HEK293 (cell line): ENCODE data around the gene LMF1.

Experiments
- CTCF ChIA-PET: fragments of 350-600 bp; formaldehyde crosslinking; extraction: SDS; loops from one replicate; lab custom pipeline; 2021; ENCODE audit warnings: antibody characterized with exemption; lab: Yijun Ruan, JAX
- POLR2A ChIA-PET: fragments of 300-600 bp; formaldehyde crosslinking; extraction: SDS; loops from one replicate; lab custom pipeline; 2020; ENCODE audit warnings: antibody characterized with exemption, inconsistent platforms; lab: Yijun Ruan, JAX
- H3K27ac ChIP-seq: fragments of 200-500 bp; sonication (Bioruptor generic); 2 replicates; pipeline ENCODE4 v1.5.1; 2014; ENCODE audit warnings: low read depth, low read length, control low read depth, inconsistent platforms; ENCODE audit errors: extremely low read depth
- H3K36me3 ChIP-seq, 2 experiments: fragments of 200-500 bp in 1 of 2; sonication (Bioruptor generic) in 1 of 2; 1 replicate in 1 of 2; 2 replicates in 1 of 2; pipeline ENCODE4 v1.5.1; 2014 to 2017; ENCODE audit warnings: inconsistent platforms in 2 of 2, low read length in 2 of 2; ENCODE audit not compliant: control insufficient read depth in 2 of 2, insufficient read depth in 1 of 2
- H3K4me1 ChIP-seq: fragments of 200-500 bp; sonication (Bioruptor generic); 2 replicates; pipeline ENCODE4 v1.5.1; 2014; ENCODE audit warnings: mild to moderate bottlenecking, low read length, inconsistent platforms; ENCODE audit not compliant: control insufficient read depth, insufficient read depth
- H3K4me3 ChIP-seq: 2 replicates; pipeline ENCODE4 v1.5.1; 2011; ENCODE audit warnings: low read depth, mild to moderate bottlenecking, control low read depth, low read length, moderate library complexity
- H3K9me3 ChIP-seq: fragments of 200-500 bp; sonication (Bioruptor generic); 2 replicates; pipeline ENCODE4 v1.5.1; 2014; ENCODE audit warnings: low read depth, low read length, inconsistent platforms; ENCODE audit not compliant: control insufficient read depth, insufficient read depth
- HOXA7 ChIP-seq: sonication (generic); formaldehyde crosslinking; IDR thresholded peaks from 2 replicates; pipeline ENCODE4 v1.8.1; 2022; ENCODE audit warnings: missing genetic modification reagents, borderline replicate concordance
- SCRT1 ChIP-seq: fragments of 450-650 bp; formaldehyde crosslinking; IDR thresholded peaks from 2 replicates; pipeline ENCODE4 v1.5.1; 2016; ENCODE audit warnings: missing biosample characterization, missing genetic modification characterization, borderline replicate concordance
- TRIM28 ChIP-seq: IDR thresholded peaks from 2 replicates; pipeline ENCODE4 v1.6.1; 2011; ENCODE audit warnings: low read length, control low read depth, borderline replicate concordance
- ZBTB17 ChIP-seq: fragments of 450-650 bp; formaldehyde crosslinking; IDR thresholded peaks from 2 replicates; pipeline ENCODE4 v1.5.1; 2016; ENCODE audit warnings: missing biosample characterization, missing genetic modification characterization
- ZBTB49 ChIP-seq: fragments of 450-650 bp; formaldehyde crosslinking; IDR thresholded peaks from 2 replicates; pipeline ENCODE4 v1.5.1; 2016; ENCODE audit warnings: missing biosample characterization, missing genetic modification characterization, low read depth
- ZNF138 ChIP-seq: fragments of 450-650 bp; formaldehyde crosslinking; IDR thresholded peaks from 2 replicates; pipeline ENCODE4 v1.5.1; 2016; ENCODE audit warnings: missing biosample characterization, missing genetic modification characterization, borderline replicate concordance
- ZNF174 ChIP-seq: fragments of 450-650 bp; formaldehyde crosslinking; IDR thresholded peaks from 2 replicates; pipeline ENCODE4 v1.5.0; 2017; ENCODE audit warnings: missing biosample characterization, mild to moderate bottlenecking, missing genetic modification characterization
- ZNF214 ChIP-seq: fragments of 450-650 bp; formaldehyde crosslinking; IDR thresholded peaks from 2 replicates; pipeline ENCODE4 v1.5.1; 2017; ENCODE audit warnings: missing biosample characterization, mild to moderate bottlenecking, missing genetic modification characterization, borderline replicate concordance
- ZNF24 ChIP-seq: fragments of 450-650 bp; formaldehyde crosslinking; IDR thresholded peaks from 2 replicates; pipeline ENCODE4 v1.5.1; 2016; ENCODE audit warnings: missing biosample characterization, missing genetic modification characterization
- ZNF335 ChIP-seq: fragments of 450-650 bp; formaldehyde crosslinking; conservative IDR thresholded peaks from 2 replicates; pipeline ENCODE4 v1.5.1; 2016; ENCODE audit warnings: missing biosample characterization, missing genetic modification characterization
- ZNF362 ChIP-seq: fragments of 450-650 bp; formaldehyde crosslinking; IDR thresholded peaks from 2 replicates; pipeline ENCODE4 v1.5.1; 2016; ENCODE audit warnings: missing biosample characterization, missing genetic modification characterization
- ZNF404 ChIP-seq: fragments of 450-650 bp; formaldehyde crosslinking; IDR thresholded peaks from 2 replicates; pipeline ENCODE4 v1.5.1; 2017; ENCODE audit warnings: missing biosample characterization, missing genetic modification characterization
- ZNF501 ChIP-seq: fragments of 450-650 bp; formaldehyde crosslinking; IDR thresholded peaks from 2 replicates; pipeline ENCODE4 v1.5.1; 2016; ENCODE audit warnings: missing biosample characterization, missing genetic modification characterization
- ZNF529 ChIP-seq: fragments of 450-650 bp; formaldehyde crosslinking; IDR thresholded peaks from 2 replicates; pipeline ENCODE4 v1.5.1; 2017; ENCODE audit warnings: missing genetic modification characterization, missing biosample characterization; ENCODE audit not compliant: insufficient replicate concordance
- ZNF600 ChIP-seq: fragments of 450-650 bp; formaldehyde crosslinking; IDR thresholded peaks from 2 replicates; pipeline ENCODE4 v1.5.1; 2016; ENCODE audit warnings: missing biosample characterization, missing genetic modification characterization
- ZNF626 ChIP-seq: fragments of 450-650 bp; sonication (Bioruptor Pico); formaldehyde crosslinking; IDR thresholded peaks from 2 replicates; pipeline ENCODE4 v1.5.1; 2018; ENCODE audit warnings: missing biosample characterization, missing genetic modification characterization, inconsistent platforms
- ZNF629 ChIP-seq: fragments of 450-650 bp; formaldehyde crosslinking; IDR thresholded peaks from 2 replicates; pipeline ENCODE4 v1.5.1; 2017; ENCODE audit warnings: missing biosample characterization, missing genetic modification characterization
- ZNF670 ChIP-seq: fragments of 450-650 bp; formaldehyde crosslinking; IDR thresholded peaks from 2 replicates; pipeline ENCODE4 v1.5.1; 2016; ENCODE audit warnings: missing biosample characterization, missing genetic modification characterization, low read depth
- ZXDB ChIP-seq: fragments of 450-650 bp; formaldehyde crosslinking; IDR thresholded peaks from 2 replicates; pipeline ENCODE4 v1.5.1; 2016; ENCODE audit warnings: missing biosample characterization, missing genetic modification characterization
- TF ChIP-seq, protein P1 (sequence below): fragments of 450-650 bp; formaldehyde crosslinking; conservative IDR thresholded peaks from 2 replicates; pipeline ENCODE4 v1.5.1; 2016; ENCODE audit warnings: low read depth, missing biosample characterization, missing genetic modification characterization
- TF ChIP-seq, protein P2 (sequence below): fragments of 450-650 bp; formaldehyde crosslinking; IDR thresholded peaks from 2 replicates; pipeline ENCODE4 v1.5.1; 2016; ENCODE audit warnings: missing biosample characterization, missing genetic modification characterization
- TF ChIP-seq, protein P3 (sequence below): fragments of 450-650 bp; formaldehyde crosslinking; IDR thresholded peaks from 2 replicates; pipeline ENCODE4 v1.5.1; 2016; ENCODE audit warnings: missing biosample characterization, missing genetic modification characterization

LMF1 gene

DNA sequence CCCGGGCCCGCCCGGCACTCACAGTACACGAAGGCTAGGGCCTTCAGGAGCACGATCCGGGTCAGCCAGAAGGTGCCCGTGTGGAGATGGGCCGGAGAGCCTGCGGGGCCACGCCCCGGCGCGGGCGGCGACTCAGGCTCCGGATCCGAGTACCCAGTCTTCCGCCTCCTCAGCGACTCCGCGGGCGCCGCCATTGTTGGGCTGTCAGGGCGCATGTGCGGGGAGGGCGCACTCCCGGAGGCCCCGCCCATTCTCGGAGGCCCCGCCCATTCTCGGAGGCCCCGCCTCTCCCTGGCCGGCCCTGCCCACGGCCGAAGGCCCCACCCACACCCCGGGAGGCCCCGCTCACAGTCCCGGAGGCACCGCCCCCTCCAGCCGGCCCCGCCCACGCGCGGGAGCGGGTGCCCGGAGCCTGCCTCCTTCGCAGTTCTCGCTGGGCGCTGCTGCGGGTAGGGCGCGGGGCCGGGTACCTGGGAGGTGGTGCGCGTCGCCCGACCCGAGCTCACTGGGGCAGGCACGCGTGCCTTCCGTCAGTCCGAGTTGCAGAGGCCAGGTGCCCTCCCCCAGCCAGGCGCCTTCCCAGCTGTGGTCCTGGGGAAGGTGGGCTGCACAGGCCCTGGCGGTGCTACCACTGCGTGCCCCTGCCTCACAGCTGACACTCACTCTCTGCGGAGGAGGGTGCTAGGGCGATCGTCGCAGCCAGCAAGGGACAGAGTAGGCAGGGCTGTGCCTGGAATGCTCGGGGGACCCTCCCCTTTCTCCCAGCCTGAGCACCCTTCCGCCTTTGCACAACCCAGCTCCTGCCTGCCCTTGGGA lies at the start of gene LMF1 (continued):
- TF ChIP-seq, protein P1, sequence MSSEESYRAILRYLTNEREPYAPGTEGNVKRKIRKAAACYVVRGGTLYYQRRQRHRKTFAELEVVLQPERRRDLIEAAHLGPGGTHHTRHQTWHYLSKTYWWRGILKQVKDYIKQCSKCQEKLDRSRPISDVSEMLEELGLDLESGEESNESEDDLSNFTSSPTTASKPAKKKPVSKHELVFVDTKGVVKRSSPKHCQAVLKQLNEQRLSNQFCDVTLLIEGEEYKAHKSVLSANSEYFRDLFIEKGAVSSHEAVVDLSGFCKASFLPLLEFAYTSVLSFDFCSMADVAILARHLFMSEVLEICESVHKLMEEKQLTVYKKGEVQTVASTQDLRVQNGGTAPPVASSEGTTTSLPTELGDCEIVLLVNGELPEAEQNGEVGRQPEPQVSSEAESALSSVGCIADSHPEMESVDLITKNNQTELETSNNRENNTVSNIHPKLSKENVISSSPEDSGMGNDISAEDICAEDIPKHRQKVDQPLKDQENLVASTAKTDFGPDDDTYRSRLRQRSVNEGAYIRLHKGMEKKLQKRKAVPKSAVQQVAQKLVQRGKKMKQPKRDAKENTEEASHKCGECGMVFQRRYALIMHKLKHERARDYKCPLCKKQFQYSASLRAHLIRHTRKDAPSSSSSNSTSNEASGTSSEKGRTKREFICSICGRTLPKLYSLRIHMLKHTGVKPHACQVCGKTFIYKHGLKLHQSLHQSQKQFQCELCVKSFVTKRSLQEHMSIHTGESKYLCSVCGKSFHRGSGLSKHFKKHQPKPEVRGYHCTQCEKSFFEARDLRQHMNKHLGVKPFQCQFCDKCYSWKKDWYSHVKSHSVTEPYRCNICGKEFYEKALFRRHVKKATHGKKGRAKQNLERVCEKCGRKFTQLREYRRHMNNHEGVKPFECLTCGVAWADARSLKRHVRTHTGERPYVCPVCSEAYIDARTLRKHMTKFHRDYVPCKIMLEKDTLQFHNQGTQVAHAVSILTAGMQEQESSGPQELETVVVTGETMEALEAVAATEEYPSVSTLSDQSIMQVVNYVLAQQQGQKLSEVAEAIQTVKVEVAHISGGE (tag by site-specific recombination) = peak; percentile 60
- TF ChIP-seq, all 188 proteins: peak for 40

DNA sequence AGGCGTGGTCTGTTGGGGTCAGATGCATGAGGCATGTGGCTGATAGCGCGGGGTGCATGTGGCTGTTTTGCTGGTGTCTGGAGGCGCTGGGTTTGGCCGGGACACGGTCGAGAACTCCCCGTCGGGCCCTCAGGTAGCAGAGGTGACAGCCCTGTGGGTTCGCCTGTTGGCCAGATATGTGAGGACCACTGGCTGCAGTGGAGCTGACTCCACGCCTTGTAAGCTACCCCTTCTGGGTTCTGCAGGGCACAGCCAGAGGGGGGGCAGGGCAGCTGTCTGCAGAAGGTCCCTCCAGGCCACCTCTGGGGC lies 49.3 kb upstream of the LMF1 start:
- Histone ChIP-seq H3K27ac (no peak overlapping the region), H3K9me3 (no peaks in the 10 kb centered on the region), H3K4me1 (peaks cover 5% of the 10 kb centered on the region; the same call in 1 of the 2 replicates), H3K4me3 (no peak overlapping the region), H3K36me3 (no peaks in the 10 kb centered on the region)
- ChIA-PET CTCF (interaction anchor here (0.6 kb wide), 1 partner anchor 41 kb away, joined by 5 read pairs; no protein-coding TSS in a partner anchor), POLR2A (no interaction called here)
- TF ChIP-seq ZNF670 (tag by site-specific recombination) (no peak), ZNF626 (no peak), ZNF362 (tag by site-specific recombination) (no peak), ZNF529 (no peak), ZNF174 (no peak)
- TF ChIP-seq, all 188 proteins: peak for 0

DNA sequence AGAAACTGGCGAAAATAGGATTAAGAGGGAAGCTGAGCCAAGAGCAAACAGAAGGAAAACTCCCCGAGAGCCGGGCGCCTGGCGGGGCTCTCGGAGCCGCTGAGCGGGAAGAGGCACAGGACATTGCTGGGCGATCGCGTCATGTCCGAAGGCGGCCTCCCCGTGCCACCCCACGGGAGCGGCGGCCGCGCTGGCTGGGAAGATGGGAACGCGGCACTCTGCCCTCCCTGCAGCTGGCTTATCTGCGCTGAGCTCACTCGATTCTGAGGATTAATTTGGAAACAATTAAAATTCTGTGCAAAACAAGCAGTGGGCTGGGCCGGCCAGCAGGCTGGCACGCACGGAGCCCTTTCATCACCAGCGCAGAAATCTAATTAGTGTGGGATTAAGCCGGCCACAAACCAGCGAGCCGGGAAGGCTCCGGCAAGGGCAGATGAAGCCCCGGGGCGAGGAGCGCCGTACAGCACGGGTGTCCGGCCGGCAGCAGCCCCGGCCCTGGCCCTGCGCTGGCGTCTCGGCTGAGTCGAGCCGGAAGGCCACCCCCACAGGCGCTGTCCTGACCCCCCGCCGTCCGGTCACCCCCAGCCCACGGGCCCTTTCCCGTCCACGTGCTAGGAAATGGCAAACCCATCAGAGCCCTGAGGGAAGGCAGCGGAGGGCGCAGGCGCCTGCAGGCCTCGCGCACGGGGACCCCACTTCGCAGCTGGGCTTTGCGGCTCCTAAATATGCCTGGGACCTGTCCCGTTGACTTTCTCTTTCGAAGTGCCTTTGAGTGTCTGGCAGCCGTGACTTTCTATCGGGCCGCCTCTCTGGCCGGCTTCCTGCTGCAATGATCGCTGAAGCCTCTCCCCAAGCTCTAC lies 48.7 kb upstream of the LMF1 start:
- POLR2A ChIA-PET = no interaction called here
- Histone ChIP-seq H3K4me1 (peaks cover 5% of the 10 kb centered on the region; the same call in 1 of the 2 replicates), H3K27ac (no peak overlapping the region), H3K36me3 (no peaks in the 10 kb centered on the region), H3K4me3 (no peak overlapping the region), H3K9me3 (no peaks in the 10 kb centered on the region)
- CTCF ChIA-PET = interaction anchor here (0.6 to 1.1 kb wide), 4 partner anchors 30 to 472 kb away, joined by 3 to 5 read pairs (median 3); no protein-coding TSS in a partner anchor
- TF ChIP-seq ZBTB17 (peak; percentile 63), ZNF214 (no peak), HOXA7 (no peak), ZNF600 (tag by site-specific recombination) (peak; percentile 85), ZNF404 (no peak), ZNF138 (tag by site-specific recombination) (no peak), ZNF629 (peak; percentile 66), ZNF501 (tag by site-specific recombination) (no peak), TRIM28 (no peak), ZBTB49 (tag by site-specific recombination) (no peak), ZNF335 (tag by site-specific recombination) (peak; percentile 57), ZNF24 (tag by site-specific recombination) (0 out of 2 replicates have a peak, but pooled peaks have one; percentile 79), ZXDB (peak; percentile 56; the same call in 1 of the 2 replicates), SCRT1 (tag by site-specific recombination) (no peak)
- TF ChIP-seq, protein P2, sequence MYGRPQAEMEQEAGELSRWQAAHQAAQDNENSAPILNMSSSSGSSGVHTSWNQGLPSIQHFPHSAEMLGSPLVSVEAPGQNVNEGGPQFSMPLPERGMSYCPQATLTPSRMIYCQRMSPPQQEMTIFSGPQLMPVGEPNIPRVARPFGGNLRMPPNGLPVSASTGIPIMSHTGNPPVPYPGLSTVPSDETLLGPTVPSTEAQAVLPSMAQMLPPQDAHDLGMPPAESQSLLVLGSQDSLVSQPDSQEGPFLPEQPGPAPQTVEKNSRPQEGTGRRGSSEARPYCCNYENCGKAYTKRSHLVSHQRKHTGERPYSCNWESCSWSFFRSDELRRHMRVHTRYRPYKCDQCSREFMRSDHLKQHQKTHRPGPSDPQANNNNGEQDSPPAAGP (tag by site-specific recombination) = peak; percentile 96
- TF ChIP-seq, protein P3, sequence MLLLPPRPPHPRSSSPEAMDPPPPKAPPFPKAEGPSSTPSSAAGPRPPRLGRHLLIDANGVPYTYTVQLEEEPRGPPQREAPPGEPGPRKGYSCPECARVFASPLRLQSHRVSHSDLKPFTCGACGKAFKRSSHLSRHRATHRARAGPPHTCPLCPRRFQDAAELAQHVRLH (tag by site-specific recombination) = no peak
